Uterus (tissue), 4 donors: ENCODE measurements around the gene OSBPL8. TPM values are rescaled to one million over a fixed set of nuclear protein-coding genes. Genes with fewer than 3 reads are reported as not detected.
A peak's percentile ranks its signal among the peaks of the same experiment; 100 is the strongest.

Experiments
- DNase-seq, 2 donors: peaks; one replicate each; pipeline ENCODE4 v3.0.0-alpha.2; 2019 to 2020
- H3K27ac ChIP-seq, 2 donors: fragments of 200-600 bp; sonication (generic); 1 replicate in 1 of 2; 2 replicates in 1 of 2; pipeline ENCODE4 v1.5.1; 2016 to 2018
- H3K27me3 ChIP-seq, 2 donors: fragments of 200-600 bp; sonication (generic); one replicate each; pipeline ENCODE4 v1.5.1; 2018 to 2019; ENCODE audit warnings: control low read depth in 1 of 2
- H3K36me3 ChIP-seq, 2 donors: fragments of 200-600 bp; sonication (generic); one replicate each; pipeline ENCODE4 v1.5.1; 2019; ENCODE audit warnings: control low read depth in 1 of 2
- H3K4me1 ChIP-seq, 2 donors: fragments of 200-600 bp; sonication (generic); one replicate each; pipeline ENCODE4 v1.5.1; 2018 to 2019; ENCODE audit warnings: control low read depth in 1 of 2
- H3K4me3 ChIP-seq, 2 donors: fragments of 200-600 bp; sonication (generic); 1 replicate in 1 of 2; 2 replicates in 1 of 2; pipeline ENCODE4 v1.5.1; 2018 to 2019; ENCODE audit warnings: mild to moderate bottlenecking in 1 of 2
- H3K9me3 ChIP-seq, 2 donors: fragments of 200-600 bp; sonication (generic); one replicate each; pipeline ENCODE4 v1.5.1; 2019; ENCODE audit warnings: control low read depth in 1 of 2
- CTCF ChIP-seq, 4 experiments: fragments of 200-600 bp in 2 of 4; fragments of 450-650 bp in 2 of 4; sonication (generic) in 2 of 4; IDR thresholded peaks; one replicate each; pipeline ENCODE4 v1.5.1; 2016 to 2019; ENCODE audit warnings: antibody characterized with exemption in 4 of 4, mild to moderate bottlenecking in 2 of 4, moderate library complexity in 1 of 4
- POLR2A ChIP-seq, 2 donors: fragments of 450-650 bp; IDR thresholded peaks; one replicate each; pipeline ENCODE4 v1.6.1; 2016; ENCODE audit warnings: antibody characterized with exemption in 2 of 2, mild to moderate bottlenecking in 1 of 2, moderate library complexity in 1 of 2
- intact Hi-C: fragments of 100-400 bp; cut with DNase I; formaldehyde crosslinking; loops from one replicate; pipeline ENCODE4 v1.15.1; 2023; ENCODE audit warnings: low total_unique reads
- total RNA-seq, 4 donors: library from RNA; depleted of rRNA in 3 of 4; stranded (reverse); fragments of >200 nt in 3 of 4; gene quantifications; one replicate each; pipeline versions ENCODE4 v1.1.0 to v1.2.4, GENCODE V29; 2014 to 2023
- donor health status: DM: yes; HTN: yes; CAD: no.

Gene OSBPL8
- total RNA-seq, 4 donors from 2014 or later: 22.0 to 131 (median 69.3) TPM

GRCh38 chr12:76590131-76590530 is 30.6 kb upstream of the OSBPL8 start:
- DNase-seq: no peak
- intact Hi-C loops: no loop called here
- Histone ChIP-seq H3K27ac (peak overlapping the region in 1 of 2 donors; percentile 72), H3K4me1 (no peaks in the 10 kb centered on the region), H3K27me3 (no peaks in the 10 kb centered on the region), H3K4me3 (no peak overlapping the region), H3K9me3 (no peaks in the 10 kb centered on the region), H3K36me3 (no peaks in the 10 kb centered on the region)
- no peak for TF ChIP-seq POLR2A (IDR thresholded peaks at IDR 0.05)
- TF ChIP-seq CTCF (IDR thresholded peaks at IDR 0.05): no peak

GRCh38 chr12:76588881-76589565 is 29.5 kb upstream of the OSBPL8 start:
- Histone ChIP-seq H3K36me3 (no peaks in the 10 kb centered on the region), H3K9me3 (no peaks in the 10 kb centered on the region), H3K4me3 (no peak overlapping the region), H3K27me3 (no peaks in the 10 kb centered on the region), H3K27ac (peak overlapping the region in 1 of 2 donors; percentile 72), H3K4me1 (no peaks in the 10 kb centered on the region)
- no peak for TF ChIP-seq CTCF (IDR thresholded peaks at IDR 0.05)
- no peak for TF ChIP-seq POLR2A (IDR thresholded peaks at IDR 0.05)
- peak in 1 of 2 donors; percentile 62 for DNase-seq
- intact Hi-C loops: no loop called here

- peak overlapping the region in 1 of 2 donors; percentile 72 for H3K27ac ChIP-seq
- no peak overlapping the region for H3K4me3 ChIP-seq
Measured at GRCh38 chr12:76587428-76588178, 28.0 kb upstream of the OSBPL8 start.

GRCh38 chr12:76586764-76587395 is 27.3 kb upstream of the OSBPL8 start:
- Histone ChIP-seq H3K4me1 (no peaks in the 10 kb centered on the region), H3K27me3 (no peaks in the 10 kb centered on the region), H3K4me3 (no peak overlapping the region), H3K9me3 (no peaks in the 10 kb centered on the region), H3K27ac (peak overlapping the region in 1 of 2 donors; percentile 23), H3K36me3 (no peaks in the 10 kb centered on the region)
- no peak for TF ChIP-seq POLR2A (IDR thresholded peaks at IDR 0.05)
- peak; percentile 49 to 57 (median 54) for TF ChIP-seq CTCF (IDR thresholded peaks at IDR 0.05)
- intact Hi-C loops: no loop called here
- DNase-seq: peak in 1 of 2 donors; percentile 35

More at GRCh38 chr12:76587428-76588178, 28.0 kb upstream of the OSBPL8 start:
- H3K9me3 ChIP-seq: no peaks in the 10 kb centered on the region
- H3K4me1 ChIP-seq: no peaks in the 10 kb centered on the region
- DNase-seq: no peak
- no peaks in the 10 kb centered on the region for H3K27me3 ChIP-seq
- H3K36me3 ChIP-seq: no peaks in the 10 kb centered on the region
- intact Hi-C loops: no loop called here
- TF ChIP-seq CTCF (IDR thresholded peaks at IDR 0.05) (no peak), POLR2A (IDR thresholded peaks at IDR 0.05) (no peak)

- no peaks in the 10 kb centered on the region for H3K36me3 ChIP-seq
- H3K27ac ChIP-seq: no peak overlapping the region
- no peaks in the 10 kb centered on the region for H3K27me3 ChIP-seq
- H3K9me3 ChIP-seq: no peaks in the 10 kb centered on the region
- H3K4me1 ChIP-seq: no peaks in the 10 kb centered on the region
- no peak overlapping the region for H3K4me3 ChIP-seq
- TF ChIP-seq CTCF (IDR thresholded peaks at IDR 0.05) (no peak), POLR2A (IDR thresholded peaks at IDR 0.05) (no peak)
- DNase-seq: no peak
- intact Hi-C loops: no loop called here
Measured at GRCh38 chr12:76583301-76583700, 23.7 kb upstream of the OSBPL8 start.
